A172 (cell line): Measurements from ENCODE around the gene FOXL1. TPM values are rescaled to one million over a fixed set of nuclear protein-coding genes. Genes with fewer than 3 reads are reported as not detected.

Experiments used
- DNase-seq: peaks from one replicate; pipeline ENCODE4 v3.0.0-alpha.2; 2015; ENCODE audit warnings: low spot score
- total RNA-seq: library from RNA; depleted of rRNA; stranded (reverse); fragments of >200 nt; shearing (Covaris generic); gene quantifications from 2 replicates; pipeline ENCODE4 v1.2.3, GENCODE V29; 2014; rRNA removed

FOXL1 gene
- 4.6 and 7.6 TPM in 2 replicates for total RNA-seq

DNA sequence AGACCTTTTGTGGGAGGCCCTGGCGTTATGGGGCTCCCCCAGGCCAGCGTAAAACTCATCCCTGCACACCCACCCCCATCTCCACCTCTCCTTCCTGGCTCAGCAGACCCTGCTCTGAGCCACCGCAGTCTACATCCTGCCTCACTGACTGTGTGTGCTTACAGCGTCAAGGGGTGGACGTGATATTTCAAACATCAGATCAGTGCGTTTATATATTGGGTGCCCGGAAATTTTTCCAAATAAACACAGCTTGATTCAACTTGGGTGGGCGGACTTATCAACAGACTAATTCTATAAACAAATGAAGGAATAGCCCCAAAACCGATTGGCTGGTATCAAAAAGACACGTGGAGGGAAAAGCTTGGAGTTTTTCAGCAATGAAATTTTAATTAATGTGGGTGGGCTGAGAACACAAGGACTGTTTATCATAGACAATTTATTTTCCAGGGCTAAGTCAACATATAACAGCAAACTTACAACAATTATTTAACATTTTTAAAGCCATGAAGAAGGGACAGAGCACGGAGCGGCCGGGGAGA is at the start of gene FOXL1:
Gene FOXL1 (plus strand): TSS at position 489 of the 539 bp plus-strand sequence. CDS start 175 bp downstream, outside the sequence.
- no peak for DNase-seq

- DNase-seq, result peak; percentile 81
Observed at GRCh38 chr16:86529160-86529559, 49.2 kb upstream of the FOXL1 start.

DNA sequence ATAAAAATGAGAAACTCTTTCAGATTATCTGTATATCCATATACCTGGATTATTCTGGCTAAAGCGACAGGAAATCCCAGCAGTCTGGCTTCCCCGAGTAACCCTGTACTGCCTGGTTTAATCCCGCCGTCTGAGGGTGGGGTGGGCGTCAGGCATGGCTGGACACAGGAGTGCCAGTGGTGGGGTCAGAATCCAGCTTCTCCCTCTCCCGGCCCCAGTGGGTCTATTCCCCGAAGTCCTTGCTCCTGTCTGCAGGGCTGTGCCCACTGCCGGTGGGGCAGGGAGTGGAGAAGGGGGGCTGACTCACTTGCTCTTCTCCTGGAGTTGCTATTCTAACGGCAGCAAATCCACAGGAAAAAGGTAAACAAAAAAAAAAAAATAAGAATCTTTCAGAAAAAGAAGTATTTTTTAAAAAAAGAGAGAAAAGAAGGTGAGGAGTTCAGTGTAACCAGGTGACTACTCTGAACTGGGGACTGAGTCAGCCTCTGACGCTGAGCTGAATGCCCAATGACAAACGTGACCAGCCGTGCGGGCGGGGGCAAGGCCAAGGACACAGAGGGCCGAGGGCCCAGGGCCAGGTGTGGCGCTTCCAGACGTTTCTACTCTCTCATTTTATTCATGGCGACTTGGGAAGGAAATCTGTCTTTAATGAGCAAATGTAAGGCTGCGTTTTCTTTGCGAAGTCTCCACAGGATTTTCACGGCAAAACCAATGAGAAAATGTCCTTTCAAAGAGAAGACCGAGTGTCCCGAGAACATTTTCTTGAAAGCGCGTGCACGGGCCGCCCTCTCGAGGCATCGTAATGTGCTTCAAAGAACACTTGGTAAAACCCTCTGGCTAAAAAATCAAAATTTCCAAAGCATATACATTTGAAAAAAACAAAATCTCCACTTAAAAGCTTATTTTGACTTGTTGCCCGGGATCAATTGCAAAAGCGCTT is 47.8 kb upstream of the FOXL1 start:
- no peak for DNase-seq

DNA sequence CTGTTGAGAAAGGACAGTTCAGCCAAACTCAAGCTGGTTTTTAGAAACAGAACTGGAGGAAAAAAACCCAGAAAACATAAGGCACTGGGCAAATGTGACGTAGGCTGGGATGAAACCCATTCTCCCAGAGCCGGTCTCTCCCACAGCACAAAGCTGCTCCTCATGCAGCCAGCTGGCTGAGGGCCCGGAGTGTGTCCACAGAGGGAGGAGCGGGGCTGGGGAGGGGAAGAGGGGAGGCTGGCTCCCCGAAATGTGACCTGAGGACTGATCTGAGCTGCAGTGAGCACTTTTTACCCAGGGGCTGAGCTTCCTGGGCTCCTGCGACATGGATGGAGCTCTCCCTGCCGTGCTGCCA is 47.2 kb upstream of the FOXL1 start:
- DNase-seq, result no peak

GRCh38 chr16:86531641-86532525 is 46.5 kb upstream of the FOXL1 start:
- no peak for DNase-seq

DNA sequence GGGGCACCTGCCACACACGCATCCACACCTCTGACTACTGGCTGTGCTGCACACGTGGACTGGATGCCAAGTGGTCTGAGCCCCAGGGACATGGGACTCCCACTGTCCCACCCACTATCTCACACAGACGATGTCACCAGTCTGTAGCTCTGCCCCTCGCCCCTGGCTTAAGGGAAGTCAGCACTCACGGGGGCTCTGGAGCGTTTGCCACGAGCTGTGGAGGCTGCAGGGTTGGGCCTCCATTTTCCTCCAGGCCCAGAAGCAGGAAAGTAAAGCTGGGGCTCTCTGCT is 45.9 kb upstream of the FOXL1 start:
- no peak for DNase-seq

GRCh38 chr16:86533076-86533475 is 45.3 kb upstream of the FOXL1 start:
- DNase-seq, result no peak

DNA sequence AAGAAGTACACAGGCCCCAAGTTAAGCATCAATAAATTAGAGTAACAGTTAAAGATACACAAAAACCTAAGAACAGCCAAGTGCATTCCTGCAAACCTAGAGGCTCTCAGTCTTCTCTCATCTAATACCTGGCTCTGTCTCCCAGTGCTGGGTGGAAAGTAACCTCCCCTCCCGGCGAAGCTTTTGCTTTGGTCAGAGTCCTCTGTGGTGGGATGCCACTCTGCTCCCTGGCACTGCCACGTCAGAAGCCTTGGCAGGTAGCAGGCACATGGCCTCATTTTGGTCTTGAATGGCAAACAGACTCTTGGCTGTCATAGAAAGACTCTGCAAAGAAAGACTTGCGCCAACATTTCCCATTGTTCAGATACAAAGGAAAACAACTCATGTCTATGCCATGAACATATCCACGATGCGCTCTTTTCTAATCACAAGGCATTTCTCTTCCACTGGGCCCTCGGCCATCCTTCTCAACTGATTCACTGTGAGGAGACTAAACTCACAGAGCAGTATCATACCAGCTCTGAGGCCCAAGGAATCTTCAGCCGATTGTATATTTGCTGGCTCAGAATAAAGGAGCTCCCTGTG is 44.5 kb upstream of the FOXL1 start:
- no peak for DNase-seq

- DNase-seq, result no peak
Observed at GRCh38 chr16:86534779-86535615, 43.4 kb upstream of the FOXL1 start.

DNA sequence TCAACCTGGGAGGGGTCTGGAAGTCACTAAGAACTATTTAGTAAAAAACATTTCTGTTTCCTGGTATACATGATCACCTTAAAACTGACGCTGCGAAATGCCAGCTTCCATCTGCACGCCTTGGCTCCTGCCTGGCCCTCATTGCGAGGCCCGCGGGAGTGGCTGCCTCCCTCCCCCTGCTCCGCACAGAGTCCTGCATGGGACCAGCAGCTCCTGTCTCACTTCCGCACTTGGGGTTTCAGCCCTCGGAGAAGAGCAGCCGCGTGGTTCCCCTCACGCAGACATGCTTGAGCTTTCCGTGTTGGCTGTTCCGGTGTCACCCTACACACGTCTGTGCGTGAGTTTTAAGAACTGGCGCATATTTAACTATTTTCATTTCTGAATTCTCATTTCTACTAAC is 41.7 kb upstream of the FOXL1 start:
- DNase-seq, result no peak

GRCh38 chr16:86537486-86537885 is 40.9 kb upstream of the FOXL1 start:
- DNase-seq, result no peak

GRCh38 chr16:86538196-86538780 is 40.1 kb upstream of the FOXL1 start:
- DNase-seq, result no peak

- no peak for DNase-seq
Observed at GRCh38 chr16:86540894-86541293, 37.5 kb upstream of the FOXL1 start.

DNA sequence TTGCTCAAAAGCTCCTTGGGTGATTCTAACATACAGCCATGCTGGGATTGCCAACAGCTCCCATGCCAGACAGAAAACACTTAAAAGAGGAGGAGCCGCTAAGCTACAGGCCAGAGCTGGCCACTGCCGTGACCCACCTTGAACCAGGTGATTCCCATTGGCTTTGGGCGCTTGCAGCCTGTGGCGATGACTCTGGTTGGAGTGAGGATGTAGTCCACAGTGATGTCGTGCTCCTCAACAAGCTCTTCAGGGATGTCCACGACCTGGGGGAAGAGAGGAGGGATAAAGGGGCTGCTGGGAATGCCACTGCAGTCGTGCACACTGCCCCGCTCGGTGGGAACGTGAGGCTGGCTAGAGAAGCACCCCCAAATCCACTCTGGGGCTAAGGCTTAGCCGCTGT is 36.8 kb upstream of the FOXL1 start:
- DNase-seq, result no peak

GRCh38 chr16:86542756-86543750 is 35.3 kb upstream of the FOXL1 start:
- DNase-seq, result no peak

GRCh38 chr16:86545481-86545880 is 32.9 kb upstream of the FOXL1 start:
- no peak for DNase-seq

DNA sequence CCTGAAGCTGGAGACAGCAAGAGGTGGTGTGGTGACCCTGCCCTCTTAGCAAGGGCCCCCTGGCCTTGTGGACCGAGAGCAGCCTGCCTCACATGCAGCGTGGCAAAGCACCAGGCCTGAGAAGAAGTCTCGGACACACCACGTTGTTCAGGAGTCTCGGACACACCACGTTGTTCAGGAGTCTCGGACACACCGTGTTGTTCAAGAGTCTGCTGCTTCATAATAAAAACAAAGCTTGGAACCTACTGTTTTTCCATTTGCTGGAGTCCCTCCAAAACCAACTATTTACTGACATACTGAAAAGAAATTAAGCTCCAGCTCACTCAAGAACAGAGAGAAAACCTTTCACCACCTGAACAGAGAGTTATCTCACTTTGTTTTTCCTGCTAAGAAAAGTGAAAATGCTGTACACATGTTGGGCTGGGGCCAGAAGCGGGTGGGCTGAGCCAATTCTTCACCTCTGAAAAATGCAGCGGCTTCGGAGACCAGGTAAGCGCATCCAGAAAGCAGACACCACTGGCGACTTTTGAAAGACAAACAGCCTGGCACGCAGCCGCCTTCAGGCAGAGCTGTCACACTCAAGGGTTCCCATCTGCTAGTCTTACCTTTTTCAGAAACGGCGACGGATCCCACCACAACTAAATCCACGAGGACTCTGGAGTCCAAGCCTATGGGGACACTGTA is 32.3 kb upstream of the FOXL1 start:
- DNase-seq, result no peak

DNA sequence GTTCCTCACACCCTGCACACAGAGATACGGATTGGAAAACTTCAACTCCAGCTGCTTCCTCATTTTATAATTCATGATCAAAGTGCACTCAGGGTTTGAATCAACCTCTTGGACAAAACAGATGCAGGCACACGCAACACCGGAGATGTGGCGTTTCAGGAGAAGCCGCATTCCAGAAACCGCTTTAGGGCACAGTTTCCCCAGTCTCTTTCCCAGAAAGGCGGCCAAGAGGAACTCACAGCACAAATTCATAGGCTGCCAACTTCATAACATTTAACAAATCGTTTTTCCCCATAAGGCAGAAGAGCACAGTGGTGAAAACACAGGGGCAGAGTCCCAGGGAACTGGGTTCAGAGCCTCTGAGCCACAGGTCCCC is 31.7 kb upstream of the FOXL1 start:
- no peak for DNase-seq

DNA sequence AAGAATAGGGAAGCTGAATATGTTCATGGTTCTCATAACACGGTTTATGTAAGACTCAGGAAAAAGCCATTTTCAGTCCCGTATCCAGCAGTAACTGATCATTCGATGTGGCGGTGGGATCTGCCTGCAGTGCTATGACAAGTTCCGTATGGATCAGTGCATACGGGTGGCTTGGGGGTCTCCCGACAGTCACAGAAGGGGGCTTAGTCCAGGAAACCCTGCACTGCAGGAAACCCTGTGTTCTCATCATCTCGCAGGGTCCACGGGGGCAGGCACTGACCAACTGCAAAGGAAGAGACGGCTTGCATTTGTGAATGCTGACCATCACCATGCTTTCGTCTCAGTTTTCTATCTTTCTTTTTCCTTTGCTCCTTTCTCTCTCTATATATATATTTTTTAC is 31.1 kb upstream of the FOXL1 start:
- DNase-seq, result no peak
